Activated CD8-positive, alpha-beta memory T cell treated with anti-CD3 and anti-CD28 coated beads, Interleukin-2, amount 50 U/mL, for 24 hours (primary cell): Measurements from ENCODE around the gene CIB1.
"Not testable (repeated sequence)": the region's sequence is repeated elsewhere in the genome, so short reads cannot be mapped to it uniquely, and the experiment has no call there.

ENCODE experiments used
- DNase-seq: peaks from one replicate; pipeline ENCODE4 v3.0.0-alpha.2; 2020; ENCODE audit errors: extremely low read depth

The CIB1 gene

GRCh38 chr15:90192961-90193786 lies 40.6 kb downstream of the CIB1 start:
- no peak for DNase-seq

DNA sequence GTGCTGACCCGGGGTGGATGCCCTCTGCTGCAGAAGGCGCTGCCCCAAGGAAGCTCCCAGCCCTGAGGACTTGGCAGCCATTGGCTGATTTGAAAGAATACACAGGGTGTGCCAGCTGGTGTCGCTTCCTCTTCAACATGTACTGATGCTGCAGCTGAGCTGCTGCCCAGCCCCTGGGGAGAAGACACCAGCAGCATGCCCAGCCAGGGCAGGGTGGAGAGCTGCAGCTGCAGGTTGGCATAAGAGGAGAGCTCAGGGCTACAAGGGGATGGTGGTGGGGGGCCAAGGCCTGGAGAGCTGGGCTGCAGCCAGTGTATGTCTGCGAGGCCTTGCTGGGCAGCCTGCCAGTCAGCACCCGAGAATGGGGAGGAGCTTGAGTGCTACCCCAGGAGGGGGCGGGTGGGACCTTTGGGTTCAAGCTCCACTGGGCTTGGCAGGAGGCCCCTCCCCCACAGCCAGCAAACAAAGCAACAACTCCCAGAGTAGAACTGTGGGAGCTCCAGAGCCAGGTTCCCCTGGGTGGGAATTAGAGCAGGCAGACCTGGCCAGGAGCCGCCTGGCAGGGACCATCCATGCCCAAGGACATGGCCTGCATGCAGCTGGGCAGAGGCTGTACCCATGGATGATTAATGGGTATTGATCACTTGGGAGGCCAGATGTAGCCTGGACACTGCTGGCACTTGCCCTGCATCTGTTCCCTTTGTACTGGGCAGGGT lies 41.8 kb downstream of the CIB1 start:
- no peak for DNase-seq

DNA sequence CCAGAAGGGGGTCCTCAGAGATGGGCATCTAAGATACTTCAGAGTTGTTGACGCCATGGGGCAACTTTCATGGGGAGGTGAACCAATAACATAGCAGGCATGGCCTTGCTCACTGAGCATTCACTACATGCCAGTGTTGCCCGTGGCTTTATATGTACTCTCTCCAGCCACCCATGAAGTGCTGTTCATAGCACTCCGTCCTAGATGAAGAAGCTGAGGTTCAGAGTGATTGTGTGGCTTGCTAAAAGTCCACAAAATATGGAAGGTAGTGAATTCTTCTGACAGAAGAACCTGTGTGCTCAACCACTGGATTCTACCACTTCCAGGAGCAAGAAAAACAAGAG lies 42.4 kb downstream of the CIB1 start:
- no peak for DNase-seq

DNA sequence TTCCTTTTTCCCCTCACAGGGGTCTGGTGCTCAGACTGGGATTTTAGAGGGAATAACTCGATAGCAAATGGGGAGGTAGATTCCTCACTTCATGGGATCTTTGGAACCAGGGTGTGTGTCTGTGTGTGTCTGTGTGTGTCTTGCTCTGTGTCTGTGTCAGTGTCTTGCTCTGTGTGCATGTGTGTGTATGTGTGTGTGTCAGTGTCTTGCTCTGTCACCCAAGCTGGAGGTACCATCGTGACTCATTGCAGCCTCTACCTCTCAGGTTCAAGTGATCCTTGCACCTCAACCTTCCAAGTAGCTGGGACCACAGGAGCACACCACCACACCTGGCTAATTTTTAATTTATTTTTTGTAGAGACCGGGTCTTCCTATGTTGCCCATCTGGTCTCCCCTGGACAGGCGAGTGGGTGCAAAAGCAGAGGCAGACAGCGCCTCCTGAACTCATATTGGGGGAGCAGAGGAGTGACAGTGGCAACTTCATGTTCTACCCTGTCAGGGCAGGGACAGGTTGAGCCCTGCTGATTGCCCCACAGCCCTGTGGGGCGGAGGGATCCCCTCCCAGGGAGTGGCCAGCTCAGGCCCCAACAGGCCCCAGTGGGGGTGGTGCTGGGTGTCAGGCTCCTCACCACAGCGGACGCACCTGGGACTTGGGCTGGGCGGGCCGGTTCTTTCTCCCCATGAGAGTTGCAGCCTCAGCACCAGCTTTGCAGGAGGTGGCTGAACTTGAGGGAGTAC lies 43.0 kb downstream of the CIB1 start:
- no peak for DNase-seq

DNA sequence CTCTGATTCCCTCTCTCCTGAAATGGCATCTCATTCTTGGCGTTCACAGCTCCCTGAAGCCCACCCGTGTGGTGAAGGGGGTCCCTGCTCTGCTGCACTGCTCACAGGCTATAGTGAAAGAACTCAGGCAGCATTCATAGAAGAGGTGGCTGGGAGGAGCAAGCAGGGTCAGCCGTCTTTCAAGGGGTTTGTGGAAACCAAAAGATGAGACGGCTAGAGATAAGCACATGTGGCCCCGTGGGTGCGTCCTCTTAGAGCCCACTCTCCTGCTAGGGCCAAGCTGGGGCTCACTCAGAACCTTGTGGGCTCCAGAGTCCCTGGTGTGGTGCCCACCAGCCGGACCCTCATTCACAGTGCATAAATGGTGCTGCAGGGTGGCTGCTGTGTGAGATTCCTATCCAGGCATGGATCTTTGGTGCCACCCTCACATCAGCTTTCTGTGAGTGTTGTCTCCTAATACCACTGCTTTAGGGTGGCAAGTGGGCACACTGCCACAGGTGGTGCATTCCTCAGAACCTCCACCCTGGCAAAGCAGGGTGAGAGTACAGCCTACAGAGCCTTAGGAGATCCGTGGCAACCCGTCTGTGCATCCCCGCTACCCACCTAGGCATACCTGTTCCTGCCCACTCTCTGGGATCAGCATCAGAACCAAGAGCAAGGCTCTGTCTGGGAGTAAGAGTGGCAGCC lies 43.8 kb downstream of the CIB1 start:
- DNase-seq = no peak

DNA sequence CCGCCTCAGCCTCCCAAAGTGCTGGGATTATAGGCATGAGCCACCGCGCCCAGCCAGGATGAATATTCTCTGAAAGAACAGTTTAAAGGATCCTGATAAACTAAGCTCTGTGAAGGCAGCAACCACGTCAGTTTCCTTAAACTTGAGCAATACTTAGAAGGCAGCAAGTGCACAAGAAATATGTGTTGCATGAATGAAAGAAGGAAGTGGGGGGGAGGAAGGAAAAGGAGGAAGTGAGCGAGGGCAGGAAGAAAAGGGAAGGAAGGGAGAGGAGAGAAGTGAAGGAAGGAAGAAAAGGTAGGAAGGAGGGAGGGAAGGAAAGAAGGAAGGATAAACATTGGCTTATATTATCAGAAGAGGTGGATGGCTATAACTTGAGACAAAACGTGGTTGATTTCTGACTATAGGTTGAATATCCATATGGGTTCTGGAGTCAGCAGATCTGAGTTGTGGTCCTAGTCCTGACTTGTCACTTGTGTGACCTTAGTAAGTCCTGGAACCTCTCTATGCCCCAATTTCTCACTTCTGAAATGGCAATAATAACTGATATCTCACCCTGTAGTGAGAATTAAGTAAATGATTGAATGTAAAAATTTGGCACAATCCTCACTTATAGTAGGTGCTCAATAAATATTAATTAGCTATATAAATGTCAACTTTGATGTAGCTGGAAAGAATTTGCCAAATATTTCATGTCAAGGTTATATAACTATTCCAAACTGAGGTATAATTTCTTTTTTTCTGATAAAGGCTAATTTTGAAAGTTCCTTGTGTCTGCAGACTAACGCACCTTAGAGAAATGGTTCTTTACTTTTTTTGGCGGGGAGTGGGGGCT lies 44.6 kb downstream of the CIB1 start:
- no peak for DNase-seq

DNA sequence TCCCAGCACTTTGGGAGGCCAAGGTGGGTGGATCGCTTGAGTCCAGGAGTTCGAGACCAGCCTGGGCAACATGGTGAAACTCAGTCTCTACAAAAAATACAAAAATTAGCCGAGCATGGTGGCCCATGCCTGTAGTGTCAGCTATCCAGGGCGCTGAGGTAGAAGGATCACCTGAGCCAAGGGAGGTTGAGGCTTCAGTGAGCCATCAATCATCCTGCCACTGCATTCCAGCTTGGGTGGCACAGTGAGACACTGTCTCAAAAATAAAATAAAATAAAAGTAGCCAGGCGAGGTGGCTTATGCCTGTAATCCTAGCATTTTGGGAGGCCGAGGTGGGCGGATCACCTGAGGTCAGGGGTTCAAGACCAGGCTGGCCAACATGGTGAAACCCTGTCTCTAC lies 45.7 kb downstream of the CIB1 start:
- DNase-seq = not testable (repeated sequence)

GRCh38 chr15:90187257-90187868 lies 46.4 kb downstream of the CIB1 start:
- DNase-seq = no peak

DNA sequence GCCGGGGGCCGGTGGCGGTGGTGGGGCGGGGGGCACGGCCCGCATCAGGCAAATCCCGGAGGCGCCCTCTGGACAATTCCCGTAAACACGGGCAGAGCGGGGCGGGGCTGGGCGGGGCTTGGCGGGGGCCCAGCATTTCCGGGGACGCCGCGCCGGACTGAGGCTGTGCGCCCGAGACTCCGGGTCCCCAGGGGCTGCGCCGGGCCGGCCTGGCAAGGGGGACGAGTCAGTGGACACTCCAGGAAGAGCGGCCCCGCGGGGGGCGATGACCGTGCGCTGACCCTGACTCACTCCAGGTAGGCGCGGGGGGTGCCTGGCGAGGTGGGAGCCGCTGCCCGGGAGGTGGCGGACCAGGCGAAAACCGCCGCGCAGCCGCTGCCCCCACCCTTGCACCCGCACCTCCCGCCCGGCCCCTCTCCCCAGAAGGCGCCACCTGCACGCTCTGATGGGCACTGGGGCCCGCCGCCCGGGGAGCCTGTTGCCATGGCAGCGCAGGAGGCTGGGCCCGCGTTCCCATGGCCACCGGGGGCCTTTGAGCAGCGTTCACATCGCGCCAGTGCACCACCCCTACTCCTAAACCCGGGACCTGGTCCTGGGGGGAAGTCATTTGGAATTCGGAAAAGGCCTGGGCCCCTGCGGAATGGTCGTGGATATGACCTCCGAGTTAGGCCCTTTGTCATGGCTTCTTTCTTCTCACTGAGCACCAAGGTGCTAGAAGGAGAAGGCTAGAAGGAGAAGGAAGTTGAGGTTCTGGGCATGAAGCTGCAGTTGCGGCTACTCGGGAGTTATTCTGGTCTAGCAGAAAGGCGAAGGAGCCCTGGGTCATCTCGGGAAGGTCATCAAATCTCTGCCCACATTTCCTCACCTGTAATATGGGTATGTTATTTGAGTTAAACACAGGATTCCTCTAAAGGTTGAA lies 48.7 kb downstream of the CIB1 start:
- no peak for DNase-seq

- DNase-seq = no peak
Measured at GRCh38 chr15:90184119-90184785, 49.5 kb downstream of the CIB1 start.

GRCh38 chr15:90181776-90182175 lies 52.0 kb downstream of the CIB1 start:
- no peak for DNase-seq
